HCT116 (cell line): ENCODE data around the gene CDR2.

Experiments used
- CTCF ChIP-seq, 3 experiments: fragments of 200-600 bp in 1 of 3; sonication (generic) in 1 of 3; IDR thresholded peaks in 2 of 3; conservative IDR thresholded peaks in 1 of 3; 2 replicates each; pipeline ENCODE4 v1.5.1; 2012 to 2017; ENCODE audit warnings: low read depth in 2 of 3, low read length in 2 of 3, antibody characterized with exemption in 1 of 3, borderline replicate concordance in 1 of 3, control low read depth in 1 of 3, mild to moderate bottlenecking in 1 of 3, mixed read lengths in 1 of 3, mixed run types in 1 of 3, moderate library complexity in 1 of 3; ENCODE audit not compliant: insufficient read depth in 1 of 3
- EZH2 ChIP-seq: fragments of 200-600 bp; sonication (generic); IDR thresholded peaks from 2 replicates; pipeline ENCODE4 v1.6.1; 2017; ENCODE audit warnings: antibody characterized with exemption, mixed run types
- JUND ChIP-seq: IDR thresholded peaks from 2 replicates; pipeline ENCODE4 v1.6.1; 2012
- MAX ChIP-seq: IDR thresholded peaks from 2 replicates; pipeline ENCODE4 v1.6.1; 2012
- POLR2A ChIP-seq: IDR thresholded peaks from 2 replicates; pipeline ENCODE4 v1.7.0; 2011; ENCODE audit warnings: borderline replicate concordance; ENCODE audit not compliant: insufficient read depth, insufficient read length; ENCODE audit errors: extremely low read depth
- RAD21 ChIP-seq: IDR thresholded peaks from 2 replicates; pipeline ENCODE4 v1.6.1; 2012; ENCODE audit warnings: low read depth, mild to moderate bottlenecking
- TF ChIP-seq, protein P1 (sequence below): IDR thresholded peaks from 2 replicates; pipeline ENCODE4 v1.6.1; 2011; ENCODE audit warnings: mild to moderate bottlenecking, low read length, moderate library complexity; ENCODE audit not compliant: insufficient replicate concordance; ENCODE audit errors: extremely low read depth

- TF ChIP-seq EZH2 (no peak), CTCF (IDR thresholded peaks at IDR 0.05 in 2 of 3, conservative IDR thresholded peaks at IDR 0.05 in 1 of 3; ENCODE audit: borderline replicate concordance in 1 of 3, insufficient read depth in 1 of 3, low read depth in 2 of 3, low read length in 2 of 3) (no peak), MAX (no peak), RAD21 (no peak), JUND (no peak), POLR2A (no peak)
- TF ChIP-seq, protein P1, sequence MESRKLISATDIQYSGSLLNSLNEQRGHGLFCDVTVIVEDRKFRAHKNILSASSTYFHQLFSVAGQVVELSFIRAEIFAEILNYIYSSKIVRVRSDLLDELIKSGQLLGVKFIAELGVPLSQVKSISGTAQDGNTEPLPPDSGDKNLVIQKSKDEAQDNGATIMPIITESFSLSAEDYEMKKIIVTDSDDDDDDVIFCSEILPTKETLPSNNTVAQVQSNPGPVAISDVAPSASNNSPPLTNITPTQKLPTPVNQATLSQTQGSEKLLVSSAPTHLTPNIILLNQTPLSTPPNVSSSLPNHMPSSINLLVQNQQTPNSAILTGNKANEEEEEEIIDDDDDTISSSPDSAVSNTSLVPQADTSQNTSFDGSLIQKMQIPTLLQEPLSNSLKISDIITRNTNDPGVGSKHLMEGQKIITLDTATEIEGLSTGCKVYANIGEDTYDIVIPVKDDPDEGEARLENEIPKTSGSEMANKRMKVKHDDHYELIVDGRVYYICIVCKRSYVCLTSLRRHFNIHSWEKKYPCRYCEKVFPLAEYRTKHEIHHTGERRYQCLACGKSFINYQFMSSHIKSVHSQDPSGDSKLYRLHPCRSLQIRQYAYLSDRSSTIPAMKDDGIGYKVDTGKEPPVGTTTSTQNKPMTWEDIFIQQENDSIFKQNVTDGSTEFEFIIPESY: no peak
Measured at GRCh38 chr16:22335668-22336246, 38.7 kb downstream of the CDR2 start.
